ENCODE measurements around the gene DHPS.

The DHPS gene

GRCh38 chr19:12628040-12629022, 53.3 kb downstream of the DHPS start:
- Histone ChIP-seq H3K36me3 (ENCODE audit: control insufficient read depth, insufficient read depth, low read length) (peaks cover 26% of the 10 kb centered on the region), H3K4me3 (ENCODE audit: low read length) (no peak overlapping the region), H3K9ac (ENCODE audit: low read length) (no peak overlapping the region), H3K9me3 (ENCODE audit: control insufficient read depth, low read length) (peaks cover 22% of the 10 kb centered on the region), H3K4me1 (ENCODE audit: control insufficient read depth, insufficient read depth, low read length) (no peaks in the 10 kb centered on the region), H3K27me3 (ENCODE audit: control insufficient read depth, insufficient read depth, low read length) (no peaks in the 10 kb centered on the region)

- H3K9me3 ChIP-seq (ENCODE audit: control insufficient read depth, low read length): peaks cover 22% of the 10 kb centered on the region
- no peaks in the 10 kb centered on the region for H3K4me1 ChIP-seq (ENCODE audit: control insufficient read depth, insufficient read depth, low read length)
- H3K4me3 ChIP-seq (ENCODE audit: low read length): no peak overlapping the region
- no peaks in the 10 kb centered on the region for H3K27me3 ChIP-seq (ENCODE audit: control insufficient read depth, insufficient read depth, low read length)
- H3K9ac ChIP-seq (ENCODE audit: low read length): no peak overlapping the region
- H3K36me3 ChIP-seq (ENCODE audit: control insufficient read depth, insufficient read depth, low read length): peaks cover 26% of the 10 kb centered on the region
Observed at GRCh38 chr19:12626958-12627357, 54.7 kb downstream of the DHPS start.
